HPDE6-E6E7 (cell line): ENCODE data around the gene DLGAP5.
A peak's percentile ranks its signal among the peaks of the same experiment; 100 is the strongest.

ENCODE experiments used
- DNase-seq: peaks from one replicate; pipeline ENCODE4 v3.0.0; 2011; ENCODE audit warnings: missing footprints; ENCODE audit errors: extremely low spot score

DLGAP5 gene

GRCh38 chr14:55129086-55129427 is 62.3 kb downstream of the DLGAP5 start, which contains the start of gene LGALS3:
LGALS3 (plus strand) TSS chr14:55129252; CDS start chr14:55137374, 8,122 bp downstream.
- DNase-seq: peak; percentile 85

- no peak for DNase-seq
Observed at GRCh38 chr14:55128386-55129085, 62.8 kb downstream of the DLGAP5 start.

GRCh38 chr14:55127460-55127951 is 63.9 kb downstream of the DLGAP5 start:
- DNase-seq: no peak

GRCh38 chr14:55126932-55127459 is 64.4 kb downstream of the DLGAP5 start:
- no peak for DNase-seq

- DNase-seq: no peak
Observed at GRCh38 chr14:55126034-55126433, 65.4 kb downstream of the DLGAP5 start.

- no peak for DNase-seq
Observed at GRCh38 chr14:55125403-55125802, 66.0 kb downstream of the DLGAP5 start.

- no peak for DNase-seq
Observed at GRCh38 chr14:55124774-55125386, 66.5 kb downstream of the DLGAP5 start.

GRCh38 chr14:55123852-55124639 is 67.3 kb downstream of the DLGAP5 start:
- no peak for DNase-seq

- DNase-seq: no peak
Observed at GRCh38 chr14:55123101-55123500, 68.3 kb downstream of the DLGAP5 start.

- DNase-seq: no peak
Observed at GRCh38 chr14:55122440-55122986, 68.9 kb downstream of the DLGAP5 start.

GRCh38 chr14:55121628-55122439 is 69.6 kb downstream of the DLGAP5 start:
- DNase-seq: no peak

GRCh38 chr14:55120571-55121495 is 70.6 kb downstream of the DLGAP5 start:
- DNase-seq: no peak

GRCh38 chr14:55118761-55119160 is 72.6 kb downstream of the DLGAP5 start:
- DNase-seq: no peak

- no peak for DNase-seq
Observed at GRCh38 chr14:55117803-55118441, 73.5 kb downstream of the DLGAP5 start.

GRCh38 chr14:55116246-55117030 is 74.9 kb downstream of the DLGAP5 start:
- DNase-seq: no peak

- DNase-seq: no peak
Observed at GRCh38 chr14:55115861-55116245, 75.5 kb downstream of the DLGAP5 start.

GRCh38 chr14:55115460-55115859 is 75.9 kb downstream of the DLGAP5 start:
- no peak for DNase-seq

GRCh38 chr14:55114720-55115119 is 76.7 kb downstream of the DLGAP5 start:
- DNase-seq: no peak
